Nephron (organoid): ENCODE data around the gene ADPRS.

Experiments used
- H3K27ac Mint-ChIP-seq, 3 experiments: 2 replicates each; pipeline ENCODE4 v1.8.0; 2020; ENCODE audit warnings: mixed read lengths in 3 of 3, mild to moderate bottlenecking in 2 of 3, moderate library complexity in 1 of 3
- H3K27me3 Mint-ChIP-seq: 2 replicates; pipeline ENCODE4 v1.8.0; 2021; ENCODE audit warnings: low read depth, mild to moderate bottlenecking, moderate library complexity, mixed read lengths
- H3K36me3 Mint-ChIP-seq: 2 replicates; pipeline ENCODE4 v1.8.0; 2020; ENCODE audit warnings: low read depth, mixed read lengths
- H3K4me1 Mint-ChIP-seq: 2 replicates; pipeline ENCODE4 v1.8.0; 2020; ENCODE audit warnings: mixed read lengths
- H3K4me3 Mint-ChIP-seq, 3 experiments: 2 replicates each; pipeline ENCODE4 v1.8.0; 2020; ENCODE audit warnings: mild to moderate bottlenecking in 3 of 3, mixed read lengths in 3 of 3, moderate library complexity in 2 of 3
- H3K9me3 Mint-ChIP-seq: 2 replicates; pipeline ENCODE4 v1.8.0; 2020; ENCODE audit warnings: mixed read lengths
- TF ChIP-seq, protein P1 (sequence below), 3 experiments: fragments of 200-600 bp; sonication (generic); IDR thresholded peaks; one replicate each; pipeline ENCODE4 v1.5.0; 2021; ENCODE audit warnings: antibody characterized with exemption in 3 of 3; ENCODE audit not compliant: unreplicated experiment in 3 of 3

ADPRS gene

DNA sequence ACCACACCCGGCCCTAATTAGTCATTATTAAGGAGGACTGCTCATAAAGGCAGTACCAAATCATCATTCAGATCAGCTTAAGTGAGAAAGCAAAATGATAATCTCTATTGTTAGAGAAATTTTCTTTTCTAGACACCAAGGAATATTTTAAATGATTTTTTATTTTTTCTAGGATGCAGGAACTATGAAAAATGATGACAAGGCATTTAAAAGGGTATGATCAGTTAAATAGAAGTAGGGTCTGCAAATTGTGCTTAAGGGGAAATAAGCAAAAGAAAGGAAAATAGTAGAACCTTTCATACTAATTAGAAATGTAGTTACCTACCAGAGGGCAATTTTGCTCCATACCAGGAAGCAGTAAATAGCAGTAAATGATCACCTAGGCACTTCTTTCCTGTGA, 26.4 kb upstream of the ADPRS start:
- TF ChIP-seq, protein P1, sequence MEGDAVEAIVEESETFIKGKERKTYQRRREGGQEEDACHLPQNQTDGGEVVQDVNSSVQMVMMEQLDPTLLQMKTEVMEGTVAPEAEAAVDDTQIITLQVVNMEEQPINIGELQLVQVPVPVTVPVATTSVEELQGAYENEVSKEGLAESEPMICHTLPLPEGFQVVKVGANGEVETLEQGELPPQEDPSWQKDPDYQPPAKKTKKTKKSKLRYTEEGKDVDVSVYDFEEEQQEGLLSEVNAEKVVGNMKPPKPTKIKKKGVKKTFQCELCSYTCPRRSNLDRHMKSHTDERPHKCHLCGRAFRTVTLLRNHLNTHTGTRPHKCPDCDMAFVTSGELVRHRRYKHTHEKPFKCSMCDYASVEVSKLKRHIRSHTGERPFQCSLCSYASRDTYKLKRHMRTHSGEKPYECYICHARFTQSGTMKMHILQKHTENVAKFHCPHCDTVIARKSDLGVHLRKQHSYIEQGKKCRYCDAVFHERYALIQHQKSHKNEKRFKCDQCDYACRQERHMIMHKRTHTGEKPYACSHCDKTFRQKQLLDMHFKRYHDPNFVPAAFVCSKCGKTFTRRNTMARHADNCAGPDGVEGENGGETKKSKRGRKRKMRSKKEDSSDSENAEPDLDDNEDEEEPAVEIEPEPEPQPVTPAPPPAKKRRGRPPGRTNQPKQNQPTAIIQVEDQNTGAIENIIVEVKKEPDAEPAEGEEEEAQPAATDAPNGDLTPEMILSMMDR (IDR thresholded peaks at IDR 0.05; ENCODE audit: unreplicated experiment in 3 of 3): no peak
- Mint-ChIP-seq H3K27ac (no peak overlapping the region), H3K9me3 (no peaks in the 10 kb centered on the region), H3K36me3 (no peaks in the 10 kb centered on the region), H3K4me3 (no peak overlapping the region), H3K4me1 (no peaks in the 10 kb centered on the region), H3K27me3 (no peaks in the 10 kb centered on the region)

DNA sequence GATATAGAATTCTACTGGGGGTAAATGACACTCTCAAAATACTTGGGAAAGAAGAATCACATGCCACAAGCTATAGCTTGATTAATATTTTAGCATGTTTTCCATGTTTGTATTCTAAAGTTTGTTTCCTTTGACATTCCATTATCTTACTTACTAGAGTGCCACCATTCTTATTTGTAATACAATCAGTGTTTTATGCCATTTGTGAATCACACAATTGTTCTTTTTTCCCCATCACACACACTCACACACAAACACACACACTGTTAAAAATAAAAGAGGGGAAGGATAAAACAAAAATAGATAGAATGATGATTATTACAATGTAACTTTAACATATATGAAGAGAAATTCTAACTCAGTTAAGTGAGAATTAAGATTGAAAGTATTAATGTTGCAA, 20.8 kb upstream of the ADPRS start:
- no peaks in the 10 kb centered on the region for H3K27me3 Mint-ChIP-seq
- no peaks in the 10 kb centered on the region for H3K36me3 Mint-ChIP-seq
- H3K4me3 Mint-ChIP-seq: no peak overlapping the region
- no peak overlapping the region for H3K27ac Mint-ChIP-seq
- H3K9me3 Mint-ChIP-seq: no peaks in the 10 kb centered on the region
- no peaks in the 10 kb centered on the region for H3K4me1 Mint-ChIP-seq
- TF ChIP-seq, protein P1 (IDR thresholded peaks at IDR 0.05; ENCODE audit: unreplicated experiment in 3 of 3): no peak

DNA sequence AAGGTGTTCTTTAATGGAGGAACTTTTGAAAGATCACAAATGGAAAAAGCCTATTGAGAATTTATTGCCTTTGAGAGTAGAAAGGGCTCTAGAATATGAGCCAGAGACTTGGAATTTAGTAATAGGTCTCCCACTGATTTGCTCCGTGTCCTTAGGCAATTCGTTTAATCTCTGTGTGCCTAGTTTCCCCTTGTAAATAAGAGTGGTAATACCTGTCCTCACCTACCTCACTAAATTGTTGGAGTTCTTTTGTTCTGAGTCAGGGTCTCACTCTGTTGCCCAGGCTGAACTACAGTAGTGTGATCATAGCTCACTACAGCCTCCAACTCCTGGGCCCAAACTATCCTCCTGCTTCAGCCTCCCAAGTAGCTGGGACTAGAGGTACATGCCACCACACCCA, 19.8 kb upstream of the ADPRS start:
- no peaks in the 10 kb centered on the region for H3K27me3 Mint-ChIP-seq
- no peaks in the 10 kb centered on the region for H3K4me1 Mint-ChIP-seq
- TF ChIP-seq, protein P1 (IDR thresholded peaks at IDR 0.05; ENCODE audit: unreplicated experiment in 3 of 3): no peak
- H3K36me3 Mint-ChIP-seq: no peaks in the 10 kb centered on the region
- no peak overlapping the region for H3K4me3 Mint-ChIP-seq
- no peaks in the 10 kb centered on the region for H3K9me3 Mint-ChIP-seq
- no peak overlapping the region for H3K27ac Mint-ChIP-seq

DNA sequence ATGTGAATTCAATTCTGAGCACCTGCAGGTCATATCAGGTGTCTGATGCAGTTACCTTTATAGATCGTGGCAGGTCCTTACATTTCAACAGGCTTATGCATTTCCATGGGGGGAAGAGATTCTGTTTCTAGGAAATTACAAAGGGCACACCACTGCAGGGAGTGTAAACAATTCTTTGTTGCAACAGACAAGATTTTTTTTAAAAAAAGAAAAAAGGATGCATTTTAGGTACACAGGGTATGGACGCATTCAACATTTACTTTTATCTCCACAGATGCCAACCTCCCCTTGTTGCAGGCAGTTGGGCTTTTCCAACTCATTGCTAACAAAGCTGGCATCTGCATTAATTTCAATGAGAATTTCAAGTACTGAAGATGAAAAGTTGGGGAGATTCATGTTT, 18.3 kb upstream of the ADPRS start:
- Mint-ChIP-seq H3K27ac (no peak overlapping the region), H3K9me3 (no peaks in the 10 kb centered on the region), H3K27me3 (no peaks in the 10 kb centered on the region), H3K4me3 (no peak overlapping the region), H3K4me1 (no peaks in the 10 kb centered on the region), H3K36me3 (no peaks in the 10 kb centered on the region)
- TF ChIP-seq, protein P1 (IDR thresholded peaks at IDR 0.05; ENCODE audit: unreplicated experiment in 3 of 3): no peak

DNA sequence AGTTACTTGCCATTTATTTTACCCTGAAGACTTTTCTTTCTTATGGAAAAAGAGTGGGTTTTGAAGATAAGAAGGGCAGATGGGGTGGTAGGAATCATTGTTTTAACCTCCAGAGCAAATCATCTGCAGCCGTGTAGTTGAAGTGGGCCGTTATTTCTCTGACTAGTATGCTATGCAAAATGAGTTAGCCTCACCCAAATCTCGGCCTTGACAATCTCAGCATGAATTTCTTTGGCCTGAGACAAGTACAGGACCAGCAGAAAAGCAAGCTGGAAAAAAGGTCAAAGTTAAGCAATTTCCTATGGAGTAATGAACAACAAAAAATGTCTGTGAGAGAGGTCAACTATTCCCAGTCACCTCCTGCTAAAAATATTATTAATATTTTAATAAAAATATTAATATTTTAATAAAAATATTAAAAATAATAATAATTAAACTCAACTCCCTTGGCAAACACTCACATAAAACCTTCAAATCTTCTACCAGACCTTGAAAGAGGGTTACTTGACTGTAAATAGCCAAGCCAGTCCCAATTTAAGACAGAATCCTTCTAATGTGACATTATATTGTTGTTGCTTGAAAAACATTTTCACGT, 11.6 kb upstream of the ADPRS start:
- TF ChIP-seq, protein P1 (IDR thresholded peaks at IDR 0.05; ENCODE audit: unreplicated experiment in 3 of 3): no peak
- no peaks in the 10 kb centered on the region for H3K9me3 Mint-ChIP-seq
- no peaks in the 10 kb centered on the region for H3K36me3 Mint-ChIP-seq
- H3K27me3 Mint-ChIP-seq: no peaks in the 10 kb centered on the region
- no peak overlapping the region for H3K27ac Mint-ChIP-seq
- no peaks in the 10 kb centered on the region for H3K4me1 Mint-ChIP-seq
- H3K4me3 Mint-ChIP-seq: no peak overlapping the region

DNA sequence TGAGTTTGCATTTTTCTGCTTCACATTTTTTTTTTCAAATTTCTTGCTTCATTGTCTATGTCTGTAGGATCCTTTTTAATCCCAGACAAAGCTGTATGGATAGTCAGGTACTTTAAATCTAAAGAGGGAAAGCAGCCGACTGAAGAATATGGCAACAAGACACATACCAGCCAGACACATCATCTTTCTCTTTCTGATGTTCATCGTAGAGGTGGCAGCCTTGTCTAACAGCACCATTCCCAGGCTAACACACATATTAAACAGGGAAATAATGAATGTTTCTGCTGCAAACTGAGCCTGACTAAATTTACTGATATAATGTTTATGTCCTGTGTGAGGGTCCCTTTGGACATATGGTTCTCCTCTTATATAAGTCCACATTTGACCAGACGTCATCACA, 8.5 kb upstream of the ADPRS start:
- no peaks in the 10 kb centered on the region for H3K27me3 Mint-ChIP-seq
- no peaks in the 10 kb centered on the region for H3K4me1 Mint-ChIP-seq
- H3K27ac Mint-ChIP-seq: no peak overlapping the region
- H3K4me3 Mint-ChIP-seq: peak overlapping the region in 1 of 3 experiments; percentile 8
- H3K9me3 Mint-ChIP-seq: no peaks in the 10 kb centered on the region
- TF ChIP-seq, protein P1 (IDR thresholded peaks at IDR 0.05; ENCODE audit: unreplicated experiment in 3 of 3): no peak
- H3K36me3 Mint-ChIP-seq: no peaks in the 10 kb centered on the region
